ENCODE results near the gene RNF103. TPM values are rescaled to one million over a fixed set of nuclear protein-coding genes. Genes with fewer than 3 reads are reported as not detected.
A peak's percentile ranks its signal among the peaks of the same experiment; 100 is the strongest.

Gene RNF103
- total and polyA plus RNA-seq, 2 of the 13 experiments (the other 11 are each of a cell fraction or from before 2014, with no cell fraction given), result 19.8 to 21.1 TPM

GRCh38 chr2:86563650-86564061 lies 60.0 kb downstream of the RNF103 start (continued):
- TF ChIP-seq ZNF180 (CRISPR knock-in tag; IDR thresholded peaks at IDR 0.05; ENCODE audit: borderline replicate concordance, low read depth) (no peak), ZNF451 (CRISPR knock-in tag; IDR thresholded peaks at IDR 0.05) (no peak), XBP1 (CRISPR knock-in tag; IDR thresholded peaks at IDR 0.05) (no peak), ZNF703 (CRISPR knock-in tag; IDR thresholded peaks at IDR 0.05; ENCODE audit: borderline replicate concordance) (no peak), ZBTB8A (CRISPR knock-in tag; IDR thresholded peaks at IDR 0.05; ENCODE audit: borderline replicate concordance, low read depth) (no peak), JDP2 (CRISPR knock-in tag; IDR thresholded peaks at IDR 0.05; ENCODE audit: borderline replicate concordance) (no peak), ZNF326 (CRISPR knock-in tag; IDR thresholded peaks at IDR 0.05; ENCODE audit: borderline replicate concordance) (no peak), U2AF1 (optimal IDR thresholded peaks at IDR 0.05; ENCODE audit: low read depth, low read length) (no peak), PAXIP1 (CRISPR knock-in tag; conservative IDR thresholded peaks at IDR 0.05) (no peak), NKX3-1 (CRISPR knock-in tag; IDR thresholded peaks at IDR 0.05) (no peak), ZNF609 (CRISPR knock-in tag; IDR thresholded peaks at IDR 0.05; ENCODE audit: borderline replicate concordance) (0 out of 2 replicates have a peak, but pooled peaks have one; percentile 23), ZNF138 (CRISPR knock-in tag; IDR thresholded peaks at IDR 0.05; ENCODE audit: low read depth) (no peak), TCF12 (IDR thresholded peaks at IDR 0.05) (no peak), TCF12 (CRISPR knock-in tag; IDR thresholded peaks at IDR 0.05) (peak; percentile 29; the same call in 1 of the 2 replicates), ZBTB26 (CRISPR knock-in tag; IDR thresholded peaks at IDR 0.05; ENCODE audit: borderline replicate concordance) (no peak), RNF2 (conservative IDR thresholded peaks at IDR 0.05; ENCODE audit: low read depth) (0 out of 2 replicates have a peak, but pooled peaks have one; percentile 68), DDIT3 (CRISPR knock-in tag; IDR thresholded peaks at IDR 0.05) (no peak), FOXA3 (CRISPR knock-in tag; IDR thresholded peaks at IDR 0.05) (no peak), NR2F2 (IDR thresholded peaks at IDR 0.05; ENCODE audit: borderline replicate concordance, low read depth) (no peak)

All from HepG2 (cell line).